GM12801 (cell line): Measurements from ENCODE around the gene CFAP46.

Source experiments
- CTCF ChIP-seq: IDR thresholded peaks from one replicate; pipeline ENCODE4 v1.5.1; 2011; ENCODE audit warnings: control low read depth; ENCODE audit not compliant: insufficient read length; ENCODE audit errors: extremely low read depth

CFAP46 gene

GRCh38 chr10:132986978-132987377 is 44.6 kb upstream of the CFAP46 start:
- TF ChIP-seq CTCF, result no peak

GRCh38 chr10:132986576-132986975 is 44.2 kb upstream of the CFAP46 start:
- no peak for TF ChIP-seq CTCF

GRCh38 chr10:132986076-132986475 is 43.7 kb upstream of the CFAP46 start:
- no peak for TF ChIP-seq CTCF

GRCh38 chr10:132985546-132985900 is 43.2 kb upstream of the CFAP46 start:
- no peak for TF ChIP-seq CTCF

GRCh38 chr10:132984801-132985545 is 42.6 kb upstream of the CFAP46 start:
- TF ChIP-seq CTCF, result no peak

- TF ChIP-seq CTCF, result no peak
These were observed 41.6 kb upstream of the CFAP46 start for GRCh38 chr10:132984008-132984295.

GRCh38 chr10:132983252-132984007 is 41.1 kb upstream of the CFAP46 start:
- TF ChIP-seq CTCF, result no peak
